Epithelial cell of esophagus (primary cell): ENCODE results near the gene ESYT3.

Experiments used
- DNase-seq: peaks from one replicate; pipeline ENCODE4 v3.0.0; 2010; ENCODE audit warnings: low read depth
- H3K4me3 ChIP-seq: 2 replicates; pipeline ENCODE4 v1.5.1; 2011; ENCODE audit warnings: mild to moderate bottlenecking, low read length, control low read depth
- TF ChIP-seq, protein P1 (sequence below): IDR thresholded peaks from 2 replicates; pipeline ENCODE4 v1.5.1; 2011; ENCODE audit warnings: low read depth, mild to moderate bottlenecking, low read length, control low read depth, inconsistent platforms; ENCODE audit not compliant: insufficient read depth; ENCODE audit errors: missing control alignments

ESYT3 gene

DNA sequence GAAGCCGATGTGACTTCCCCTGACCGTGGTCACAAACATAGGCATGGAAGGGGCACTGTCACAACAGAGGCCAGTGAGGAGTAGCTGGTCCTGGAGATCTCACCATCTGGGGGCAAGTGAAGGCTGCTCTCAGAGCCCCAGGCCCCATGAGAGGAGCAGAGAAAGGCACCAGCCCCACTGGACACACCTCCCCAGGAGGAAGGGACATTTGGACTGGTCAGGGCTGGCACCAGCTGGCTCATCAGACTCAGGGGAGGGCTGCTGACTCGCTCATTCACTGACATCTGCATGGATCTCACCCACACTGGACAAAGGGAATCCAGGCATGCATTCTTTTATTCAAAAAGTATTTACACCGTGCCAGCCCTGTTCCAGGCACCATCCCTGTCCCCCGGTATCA is 26.8 kb downstream of the ESYT3 start:
- no peak for DNase-seq

DNA sequence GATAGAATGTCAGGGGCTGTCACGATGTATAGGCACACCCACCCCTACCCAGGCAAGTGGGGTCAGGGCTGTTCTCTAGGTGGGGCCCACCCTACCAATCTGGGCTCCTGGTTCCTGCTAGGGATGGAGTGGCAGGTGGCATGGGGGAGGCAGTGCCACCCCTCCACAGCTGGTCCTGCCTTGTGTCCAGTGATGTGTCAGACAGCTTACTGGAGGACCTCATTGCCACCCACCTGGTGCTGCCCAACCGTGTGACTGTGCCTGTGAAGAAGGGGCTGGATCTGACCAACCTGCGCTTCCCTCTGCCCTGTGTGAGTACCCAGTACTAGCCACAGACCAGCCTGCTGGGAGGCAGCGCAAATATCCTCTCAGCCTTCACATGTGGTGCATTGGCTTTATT is 27.5 kb downstream of the ESYT3 start:
- no peak overlapping the region for H3K4me3 ChIP-seq
- TF ChIP-seq, protein P1, sequence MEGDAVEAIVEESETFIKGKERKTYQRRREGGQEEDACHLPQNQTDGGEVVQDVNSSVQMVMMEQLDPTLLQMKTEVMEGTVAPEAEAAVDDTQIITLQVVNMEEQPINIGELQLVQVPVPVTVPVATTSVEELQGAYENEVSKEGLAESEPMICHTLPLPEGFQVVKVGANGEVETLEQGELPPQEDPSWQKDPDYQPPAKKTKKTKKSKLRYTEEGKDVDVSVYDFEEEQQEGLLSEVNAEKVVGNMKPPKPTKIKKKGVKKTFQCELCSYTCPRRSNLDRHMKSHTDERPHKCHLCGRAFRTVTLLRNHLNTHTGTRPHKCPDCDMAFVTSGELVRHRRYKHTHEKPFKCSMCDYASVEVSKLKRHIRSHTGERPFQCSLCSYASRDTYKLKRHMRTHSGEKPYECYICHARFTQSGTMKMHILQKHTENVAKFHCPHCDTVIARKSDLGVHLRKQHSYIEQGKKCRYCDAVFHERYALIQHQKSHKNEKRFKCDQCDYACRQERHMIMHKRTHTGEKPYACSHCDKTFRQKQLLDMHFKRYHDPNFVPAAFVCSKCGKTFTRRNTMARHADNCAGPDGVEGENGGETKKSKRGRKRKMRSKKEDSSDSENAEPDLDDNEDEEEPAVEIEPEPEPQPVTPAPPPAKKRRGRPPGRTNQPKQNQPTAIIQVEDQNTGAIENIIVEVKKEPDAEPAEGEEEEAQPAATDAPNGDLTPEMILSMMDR: no peak
- no peak for DNase-seq

More for the DNA sequence above, 26.8 kb downstream of the ESYT3 start:
- TF ChIP-seq, protein P1: no peak
- H3K4me3 ChIP-seq: no peak overlapping the region

DNA sequence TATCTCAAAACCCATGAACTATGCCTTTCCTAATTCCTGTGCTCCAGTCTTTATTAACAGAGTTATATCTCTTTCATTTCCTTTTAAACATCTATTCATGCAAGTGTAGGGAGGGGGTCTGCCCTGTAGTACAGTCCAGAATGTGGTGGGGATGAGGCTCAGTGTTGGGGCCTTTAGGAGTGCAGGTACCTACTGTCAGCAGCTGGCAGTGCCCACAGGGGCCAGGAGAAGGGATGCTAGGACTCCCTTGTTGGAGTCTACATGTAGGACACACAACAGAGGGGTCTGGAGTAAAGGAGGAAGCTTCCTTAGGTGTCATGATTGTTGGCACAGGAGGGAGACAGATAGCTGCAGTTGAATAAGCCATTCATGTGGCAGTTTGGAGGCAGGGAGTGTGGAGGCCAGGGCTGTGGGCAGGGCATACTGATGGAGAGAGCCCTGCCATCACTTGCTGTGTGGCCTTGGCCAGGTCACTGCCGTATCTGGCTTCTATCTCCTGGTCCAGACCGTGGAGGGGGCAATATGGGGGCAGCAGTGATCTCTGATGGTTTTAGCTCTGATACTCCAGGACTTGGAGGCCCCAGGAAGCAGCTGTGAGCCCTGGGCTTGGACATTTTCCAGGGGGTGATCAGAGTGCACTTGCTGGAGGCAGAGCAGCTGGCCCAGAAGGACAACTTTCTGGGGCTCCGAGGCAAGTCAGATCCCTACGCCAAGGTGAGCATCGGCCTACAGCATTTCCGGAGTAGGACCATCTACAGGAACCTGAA is 29.5 kb downstream of the ESYT3 start:
- DNase-seq: no peak
- H3K4me3 ChIP-seq: no peak overlapping the region
- TF ChIP-seq, protein P1: no peak

DNA sequence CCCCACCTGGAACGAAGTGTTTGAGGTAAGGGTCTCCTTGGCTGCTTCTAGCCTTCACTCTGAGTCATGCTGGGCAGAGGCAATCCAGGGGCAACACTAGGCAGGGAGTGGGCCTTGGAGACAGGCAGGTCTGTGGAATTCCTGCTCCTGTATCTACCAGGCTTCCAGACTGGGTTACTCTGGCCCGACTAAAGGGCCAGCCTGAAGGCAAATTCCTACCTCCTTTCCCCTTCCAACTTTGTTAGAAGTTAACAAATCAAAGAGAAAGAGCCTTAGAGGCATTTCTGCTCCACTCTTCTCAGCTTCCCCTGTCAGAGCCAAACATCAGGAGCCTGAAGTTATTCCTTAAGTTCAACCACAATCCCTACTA is 30.1 kb downstream of the ESYT3 start:
- TF ChIP-seq, protein P1: no peak
- H3K4me3 ChIP-seq: no peak overlapping the region
- no peak for DNase-seq

DNA sequence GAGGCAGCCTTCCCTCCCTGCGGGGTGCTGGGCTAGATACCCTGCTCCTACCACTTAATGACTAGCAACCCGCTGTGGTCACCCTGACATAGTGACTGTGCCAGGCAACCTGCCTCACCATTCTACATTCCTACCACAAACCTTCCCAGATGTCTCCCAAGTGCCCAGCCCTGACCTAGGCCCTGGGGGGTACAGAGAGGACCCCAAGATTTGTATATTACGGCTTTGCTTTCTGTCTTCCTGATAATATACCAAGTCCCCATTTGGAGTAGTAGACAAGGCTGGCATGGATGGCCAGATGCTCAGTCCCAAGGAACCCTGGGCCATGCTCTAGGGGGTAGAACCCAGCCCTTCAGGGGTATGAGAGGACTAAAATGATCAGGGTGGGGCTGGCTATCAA is 31.0 kb downstream of the ESYT3 start:
- H3K4me3 ChIP-seq: no peak overlapping the region
- DNase-seq: no peak
- TF ChIP-seq, protein P1: no peak

DNA sequence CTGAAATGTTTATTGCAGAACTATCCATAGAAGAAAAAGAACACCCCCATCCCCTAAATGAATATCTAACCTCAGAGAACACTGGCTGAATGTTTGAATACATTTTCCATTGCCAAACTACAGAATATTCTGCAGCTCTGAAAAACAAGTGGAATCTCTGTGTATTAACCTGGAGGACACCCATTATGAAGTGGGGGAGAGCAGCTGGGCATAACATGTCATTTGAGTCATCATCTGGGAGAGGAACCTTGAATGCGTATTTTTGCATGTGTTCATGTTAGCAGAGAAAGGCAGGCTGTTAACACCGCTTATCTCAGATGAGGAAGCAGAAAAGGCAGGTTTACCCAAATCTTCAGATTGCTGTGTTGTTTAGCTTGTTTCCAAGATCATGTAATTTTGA is 31.5 kb downstream of the ESYT3 start:
- no peak for DNase-seq
- H3K4me3 ChIP-seq: no peak overlapping the region
- TF ChIP-seq, protein P1: no peak

DNA sequence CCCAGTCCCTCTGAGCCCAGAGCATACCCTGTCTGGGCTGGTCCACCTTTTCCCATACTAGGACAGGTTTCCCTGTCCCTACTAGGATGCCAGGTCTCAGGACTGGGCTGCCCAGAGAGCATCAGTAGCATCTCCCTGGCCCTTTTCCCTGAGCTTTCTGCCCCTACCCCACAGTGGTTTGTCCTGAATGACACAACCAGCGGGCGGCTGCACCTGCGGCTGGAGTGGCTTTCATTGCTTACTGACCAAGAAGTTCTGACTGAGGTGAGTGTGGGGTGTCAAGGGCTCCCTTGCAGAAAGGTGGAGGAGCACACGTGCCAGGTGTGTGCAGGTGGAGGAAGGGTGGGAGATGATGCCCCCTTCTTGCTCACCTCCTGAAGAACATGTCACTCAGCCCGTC is 33.5 kb downstream of the ESYT3 start:
- DNase-seq: no peak
- no peak overlapping the region for H3K4me3 ChIP-seq
- TF ChIP-seq, protein P1: no peak
